ENCODE measurements around the gene RASSF4.

The RASSF4 gene

GRCh38 chr10:44938956-44939355 is 20.6 kb upstream of the RASSF4 start:
- TF ChIP-seq CTCF (IDR thresholded peaks at IDR 0.05; ENCODE audit: low read length, missing control alignments): no peak
- no peak for DNase-seq (ENCODE audit: low read depth)
- H3K4me3 ChIP-seq (replicated peaks; ENCODE audit: low read depth, low read length): no peak overlapping the region

GRCh38 chr10:44939691-44940401 is 19.8 kb upstream of the RASSF4 start:
- DNase-seq (ENCODE audit: low read depth): peak; percentile 15
- TF ChIP-seq CTCF (IDR thresholded peaks at IDR 0.05; ENCODE audit: low read length, missing control alignments): no peak
- no peak overlapping the region for H3K4me3 ChIP-seq (replicated peaks; ENCODE audit: low read depth, low read length)

- DNase-seq (ENCODE audit: low read depth): no peak
- TF ChIP-seq CTCF (IDR thresholded peaks at IDR 0.05; ENCODE audit: low read length, missing control alignments): no peak
- H3K4me3 ChIP-seq (replicated peaks; ENCODE audit: low read depth, low read length): no peak overlapping the region
Observed at GRCh38 chr10:44944354-44944753, 15.2 kb upstream of the RASSF4 start.

- TF ChIP-seq CTCF (IDR thresholded peaks at IDR 0.05; ENCODE audit: low read length, missing control alignments): no peak
- no peak for DNase-seq (ENCODE audit: low read depth)
- no peak overlapping the region for H3K4me3 ChIP-seq (replicated peaks; ENCODE audit: low read depth, low read length)
Observed at GRCh38 chr10:44946205-44946604, 13.4 kb upstream of the RASSF4 start.

- no peak for TF ChIP-seq CTCF (IDR thresholded peaks at IDR 0.05; ENCODE audit: low read length, missing control alignments)
- DNase-seq (ENCODE audit: low read depth): no peak
- H3K4me3 ChIP-seq (replicated peaks; ENCODE audit: low read depth, low read length): no peak overlapping the region
Observed at GRCh38 chr10:44947371-44948152, 12.0 kb upstream of the RASSF4 start.

- TF ChIP-seq CTCF (IDR thresholded peaks at IDR 0.05; ENCODE audit: low read length, missing control alignments): no peak
- H3K4me3 ChIP-seq (replicated peaks; ENCODE audit: low read depth, low read length): no peak overlapping the region
- no peak for DNase-seq (ENCODE audit: low read depth)
Observed at GRCh38 chr10:44948642-44949041, 11.0 kb upstream of the RASSF4 start.

Data from fibroblast of pulmonary artery (primary cell).